ENCODE results near the gene ARHGEF7. TPM values are rescaled to one million over a fixed set of nuclear protein-coding genes. Genes with fewer than 3 reads are reported as not detected.

Gene ARHGEF7
- total RNA-seq, 2 experiments from 2014 or later = 39.5 to 51.3 TPM

DNA sequence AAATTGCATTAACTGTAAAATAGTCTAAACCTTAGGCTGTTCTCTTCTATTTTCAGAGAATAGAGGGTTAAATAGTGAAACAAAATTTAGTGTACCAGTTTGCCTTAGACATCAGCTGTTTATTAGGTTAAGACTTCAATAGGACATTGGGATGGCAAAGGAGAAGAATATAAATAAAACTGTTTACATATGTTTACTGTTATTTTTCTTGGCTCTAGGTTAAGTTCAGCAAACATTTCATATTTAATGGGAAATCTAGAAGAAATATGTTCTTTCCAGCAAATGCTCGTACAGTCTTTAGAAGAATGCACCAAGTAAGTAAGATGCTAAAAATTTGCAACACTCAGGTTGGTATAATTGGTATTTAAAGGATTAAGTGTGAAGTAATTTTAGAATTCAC, 128.9 kb downstream of the ARHGEF7 start:
- DNase-seq (ENCODE audit: low spot score) = no peak
- Histone ChIP-seq H3K36me3 (ENCODE audit: insufficient read depth, low read length) (peaks cover 83% of the 10 kb centered on the region), H3K4me2 (ENCODE audit: low read length) (no peak overlapping the region), H3K9me3 (ENCODE audit: low read length) (no peaks in the 10 kb centered on the region), H4K20me1 (ENCODE audit: insufficient read depth, low read length) (0 out of 2 replicates have a peak, but pooled peaks cover 5% of the 10 kb centered on the region), H3K9me2 (ENCODE audit: insufficient read depth, low read length) (no peaks in the 10 kb centered on the region), H3K27ac (ENCODE audit: low read depth, low read length, poor library complexity, severe bottlenecking) (no peak overlapping the region), H3K4me3 (ENCODE audit: low read depth, low read length, poor library complexity, severe bottlenecking) (no peak overlapping the region), H2AFZ (ENCODE audit: low read length) (no peak overlapping the region), H3K4me1 (ENCODE audit: insufficient read depth, low read length, poor library complexity, severe bottlenecking) (no peaks in the 10 kb centered on the region), H3K79me2 (ENCODE audit: insufficient read depth, low read depth, low read length) (no peaks in the 10 kb centered on the region)
- intact Hi-C loops (cut with micrococcal nuclease; ENCODE audit: unreplicated experiment) = no loop called here
- ChIA-PET CTCF (ENCODE audit: unreplicated experiment) (no interaction called here), POLR2A (no interaction called here)
- TF ChIP-seq, protein P1, sequence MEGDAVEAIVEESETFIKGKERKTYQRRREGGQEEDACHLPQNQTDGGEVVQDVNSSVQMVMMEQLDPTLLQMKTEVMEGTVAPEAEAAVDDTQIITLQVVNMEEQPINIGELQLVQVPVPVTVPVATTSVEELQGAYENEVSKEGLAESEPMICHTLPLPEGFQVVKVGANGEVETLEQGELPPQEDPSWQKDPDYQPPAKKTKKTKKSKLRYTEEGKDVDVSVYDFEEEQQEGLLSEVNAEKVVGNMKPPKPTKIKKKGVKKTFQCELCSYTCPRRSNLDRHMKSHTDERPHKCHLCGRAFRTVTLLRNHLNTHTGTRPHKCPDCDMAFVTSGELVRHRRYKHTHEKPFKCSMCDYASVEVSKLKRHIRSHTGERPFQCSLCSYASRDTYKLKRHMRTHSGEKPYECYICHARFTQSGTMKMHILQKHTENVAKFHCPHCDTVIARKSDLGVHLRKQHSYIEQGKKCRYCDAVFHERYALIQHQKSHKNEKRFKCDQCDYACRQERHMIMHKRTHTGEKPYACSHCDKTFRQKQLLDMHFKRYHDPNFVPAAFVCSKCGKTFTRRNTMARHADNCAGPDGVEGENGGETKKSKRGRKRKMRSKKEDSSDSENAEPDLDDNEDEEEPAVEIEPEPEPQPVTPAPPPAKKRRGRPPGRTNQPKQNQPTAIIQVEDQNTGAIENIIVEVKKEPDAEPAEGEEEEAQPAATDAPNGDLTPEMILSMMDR (conservative IDR thresholded peaks at IDR 0.05; ENCODE audit: low read length) = no peak
- TF ChIP-seq EZH2phosphoT487 (IDR thresholded peaks at IDR 0.05; ENCODE audit: borderline replicate concordance, low read depth, low read length) = no peak
- BruUV-seq (replicated peaks) = no TSS peak

DNA sequence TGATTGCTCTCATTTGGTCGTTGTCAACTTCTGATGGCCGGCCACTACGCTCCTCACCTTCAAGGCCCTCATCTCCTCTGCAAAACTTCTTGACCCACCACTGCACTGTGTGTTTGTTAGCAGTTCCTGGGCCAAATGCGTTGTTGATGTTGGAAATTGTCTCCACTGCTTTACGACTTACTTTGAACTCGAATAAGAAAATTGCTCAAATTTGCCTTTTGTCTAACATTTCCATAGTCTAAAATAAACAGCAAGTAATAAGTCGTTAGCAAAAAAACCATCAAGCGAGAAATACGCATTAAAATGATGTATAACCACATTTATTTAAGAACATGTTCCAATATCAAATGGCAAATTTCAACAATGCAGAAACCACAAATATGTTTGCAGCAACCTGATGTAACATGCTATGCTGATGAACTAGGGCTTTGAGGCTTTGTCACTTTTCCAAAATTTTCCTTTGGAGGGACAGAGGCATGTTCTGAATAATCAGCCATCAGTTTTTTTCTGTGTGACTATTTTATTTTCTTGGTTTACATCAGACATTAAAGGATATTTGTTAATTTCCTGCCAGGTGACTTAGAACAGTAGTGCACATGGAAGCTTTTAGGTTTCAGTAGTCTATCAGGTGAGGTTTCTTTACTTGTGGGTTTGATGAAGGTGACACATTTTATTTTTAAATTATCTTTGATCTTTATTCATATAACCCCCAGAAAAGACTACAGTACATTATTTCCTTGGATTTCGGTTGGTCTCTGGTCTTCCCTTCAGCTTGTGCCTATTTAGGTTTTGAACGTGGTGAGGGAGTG, 130.7 kb downstream of the ARHGEF7 start:
- H3K4me3 ChIP-seq (ENCODE audit: low read depth, low read length, poor library complexity, severe bottlenecking) = no peak overlapping the region
- ChIA-PET POLR2A (no interaction called here), CTCF (ENCODE audit: unreplicated experiment) (no interaction called here)
- no peak overlapping the region for H2AFZ ChIP-seq (ENCODE audit: low read length)
- DNase-seq (ENCODE audit: low spot score) = no peak
- no TSS peak for BruUV-seq (replicated peaks)
- no peaks in the 10 kb centered on the region for H3K9me3 ChIP-seq (ENCODE audit: low read length)
- no peaks in the 10 kb centered on the region for H3K9me2 ChIP-seq (ENCODE audit: insufficient read depth, low read length)
- peaks cover 91% of the 10 kb centered on the region for H3K36me3 ChIP-seq (ENCODE audit: insufficient read depth, low read length)
- H3K27ac ChIP-seq (ENCODE audit: low read depth, low read length, poor library complexity, severe bottlenecking) = no peak overlapping the region
- H3K79me2 ChIP-seq (ENCODE audit: insufficient read depth, low read depth, low read length) = no peaks in the 10 kb centered on the region
- 0 out of 2 replicates have a peak, but pooled peaks cover 5% of the 10 kb centered on the region for H4K20me1 ChIP-seq (ENCODE audit: insufficient read depth, low read length)
- H3K4me1 ChIP-seq (ENCODE audit: insufficient read depth, low read length, poor library complexity, severe bottlenecking) = no peaks in the 10 kb centered on the region
- H3K4me2 ChIP-seq (ENCODE audit: low read length) = no peak overlapping the region
- no peak for TF ChIP-seq EZH2phosphoT487 (IDR thresholded peaks at IDR 0.05; ENCODE audit: borderline replicate concordance, low read depth, low read length)
- TF ChIP-seq, protein P1 (conservative IDR thresholded peaks at IDR 0.05; ENCODE audit: low read length) = no peak
- intact Hi-C loops (cut with micrococcal nuclease; ENCODE audit: unreplicated experiment) = no loop called here

DNA sequence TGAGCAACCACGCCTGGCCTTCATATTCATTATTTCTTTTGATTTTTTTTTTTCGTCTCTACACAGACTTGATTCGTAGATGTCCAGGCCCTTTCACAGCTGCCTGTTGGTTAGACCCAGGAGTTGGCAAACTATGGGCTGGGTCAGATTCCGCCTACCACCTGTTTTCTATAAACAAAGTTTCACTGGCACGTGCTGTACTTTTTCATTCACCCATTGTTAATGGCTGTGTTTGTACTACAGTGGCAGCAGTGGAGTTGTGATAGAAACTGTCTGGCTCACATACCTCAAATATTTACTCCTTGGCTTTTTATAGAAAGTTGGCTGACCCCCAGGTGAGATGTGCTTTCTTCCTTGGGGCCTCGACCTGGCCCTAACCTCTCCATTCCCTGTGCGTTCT, 132.4 kb downstream of the ARHGEF7 start:
- Histone ChIP-seq H3K4me2 (ENCODE audit: low read length) (no peak overlapping the region), H3K79me2 (ENCODE audit: insufficient read depth, low read depth, low read length) (no peaks in the 10 kb centered on the region), H4K20me1 (ENCODE audit: insufficient read depth, low read length) (0 out of 2 replicates have a peak, but pooled peaks cover 5% of the 10 kb centered on the region), H3K27ac (ENCODE audit: low read depth, low read length, poor library complexity, severe bottlenecking) (no peak overlapping the region), H3K36me3 (ENCODE audit: insufficient read depth, low read length) (peaks cover 93% of the 10 kb centered on the region), H2AFZ (ENCODE audit: low read length) (no peak overlapping the region), H3K9me3 (ENCODE audit: low read length) (no peaks in the 10 kb centered on the region), H3K4me1 (ENCODE audit: insufficient read depth, low read length, poor library complexity, severe bottlenecking) (no peaks in the 10 kb centered on the region), H3K4me3 (ENCODE audit: low read depth, low read length, poor library complexity, severe bottlenecking) (no peak overlapping the region), H3K9me2 (ENCODE audit: insufficient read depth, low read length) (no peaks in the 10 kb centered on the region)
- intact Hi-C loops (cut with micrococcal nuclease; ENCODE audit: unreplicated experiment) = no loop called here
- no TSS peak for BruUV-seq (replicated peaks)
- CTCF ChIA-PET (ENCODE audit: unreplicated experiment) = no interaction called here
- DNase-seq (ENCODE audit: low spot score) = no peak
- POLR2A ChIA-PET = no interaction called here
- TF ChIP-seq EZH2phosphoT487 (IDR thresholded peaks at IDR 0.05; ENCODE audit: borderline replicate concordance, low read depth, low read length) = no peak
- TF ChIP-seq, protein P1 (conservative IDR thresholded peaks at IDR 0.05; ENCODE audit: low read length) = no peak
